GM06990 (cell line): ENCODE results near the gene ITIH3.

ENCODE experiments used
- DNase-seq: peaks from one replicate; pipeline ENCODE4 v3.0.0-alpha.2; 2011; ENCODE audit not compliant: insufficient read length; ENCODE audit errors: extremely low read depth
- H3K27me3 ChIP-seq: replicated peaks from 2 replicates; pipeline ENCODE4 v1.6.0; 2011; ENCODE audit warnings: low read length; ENCODE audit not compliant: control insufficient read depth, insufficient read depth
- H3K36me3 ChIP-seq: 2 replicates; pipeline ENCODE4 v1.5.1; 2011; ENCODE audit warnings: low read length; ENCODE audit not compliant: control insufficient read depth, insufficient read depth
- H3K4me3 ChIP-seq: replicated peaks from 2 replicates; pipeline ENCODE4 v1.5.1; 2011; ENCODE audit warnings: low read depth, mild to moderate bottlenecking, control low read depth, low read length
- CTCF ChIP-seq: IDR thresholded peaks from 2 replicates; pipeline ENCODE4 v1.5.1; 2011; ENCODE audit warnings: low read length, control low read depth, mild to moderate bottlenecking, inconsistent platforms; ENCODE audit not compliant: insufficient read depth, poor library complexity, severe bottlenecking

Gene ITIH3

GRCh38 chr3:52795298-52795900, 803 bp downstream of the ITIH3 start:
- no peak for DNase-seq
- Histone ChIP-seq H3K36me3 (no peaks in the 10 kb centered on the region), H3K27me3 (no peaks in the 10 kb centered on the region; the same call in 1 of the 2 replicates), H3K4me3 (no peak overlapping the region)
- no peak for TF ChIP-seq CTCF

DNA sequence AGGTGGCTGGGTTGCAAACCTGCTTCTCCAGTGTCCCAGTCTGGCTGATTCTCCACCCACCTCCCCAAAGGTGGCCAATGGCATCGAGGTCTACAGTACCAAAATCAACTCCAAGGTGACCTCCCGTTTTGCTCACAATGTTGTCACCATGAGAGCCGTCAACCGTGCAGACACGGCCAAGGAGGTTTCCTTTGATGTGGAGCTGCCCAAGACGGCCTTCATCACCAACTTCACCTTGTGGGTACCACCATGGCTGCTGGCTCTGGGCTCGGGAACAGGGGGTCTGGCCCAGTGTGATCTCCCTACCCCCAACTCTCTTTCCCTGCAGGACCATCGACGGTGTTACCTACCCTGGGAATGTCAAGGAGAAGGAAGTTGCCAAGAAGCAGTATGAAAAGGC, 1.8 kb downstream of the ITIH3 start:
- no peak for DNase-seq
- no peaks in the 10 kb centered on the region for H3K36me3 ChIP-seq
- TF ChIP-seq CTCF, result no peak
- no peaks in the 10 kb centered on the region; the same call in 1 of the 2 replicates for H3K27me3 ChIP-seq
- H3K4me3 ChIP-seq, result no peak overlapping the region

DNA sequence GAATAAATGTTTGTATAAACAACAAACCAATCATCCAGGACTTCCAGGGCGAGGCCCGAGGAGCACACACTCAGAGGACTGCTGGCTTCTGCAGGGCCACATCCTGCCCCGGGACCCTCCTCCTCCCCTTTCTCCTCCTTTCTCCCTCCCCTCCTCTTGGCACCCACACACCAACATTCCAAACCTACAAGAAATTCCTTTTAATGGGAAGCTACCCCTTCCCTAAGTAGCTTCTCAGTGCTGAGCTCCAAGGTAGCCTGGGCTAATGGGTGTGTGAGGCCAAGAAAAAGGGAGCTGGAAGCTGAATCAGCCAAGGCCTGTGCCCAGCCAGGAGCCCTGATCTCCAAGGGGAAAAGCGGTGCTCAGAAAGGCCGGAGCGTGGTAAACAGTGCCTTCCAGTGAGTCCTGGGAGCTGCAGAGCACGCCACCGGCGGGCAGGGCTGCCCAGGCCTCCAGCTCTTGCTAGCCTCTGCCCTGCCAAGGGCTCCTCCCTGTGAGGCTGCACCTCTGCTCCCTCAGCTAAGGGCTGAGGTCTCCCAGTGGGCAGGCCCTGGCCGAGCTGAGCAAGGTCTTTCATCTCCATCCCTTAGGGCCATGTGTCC, 3.9 kb downstream of the ITIH3 start:
- Histone ChIP-seq H3K4me3 (no peak overlapping the region), H3K27me3 (no peaks in the 10 kb centered on the region), H3K36me3 (no peaks in the 10 kb centered on the region)
- no peak for DNase-seq
- TF ChIP-seq CTCF, result no peak

DNA sequence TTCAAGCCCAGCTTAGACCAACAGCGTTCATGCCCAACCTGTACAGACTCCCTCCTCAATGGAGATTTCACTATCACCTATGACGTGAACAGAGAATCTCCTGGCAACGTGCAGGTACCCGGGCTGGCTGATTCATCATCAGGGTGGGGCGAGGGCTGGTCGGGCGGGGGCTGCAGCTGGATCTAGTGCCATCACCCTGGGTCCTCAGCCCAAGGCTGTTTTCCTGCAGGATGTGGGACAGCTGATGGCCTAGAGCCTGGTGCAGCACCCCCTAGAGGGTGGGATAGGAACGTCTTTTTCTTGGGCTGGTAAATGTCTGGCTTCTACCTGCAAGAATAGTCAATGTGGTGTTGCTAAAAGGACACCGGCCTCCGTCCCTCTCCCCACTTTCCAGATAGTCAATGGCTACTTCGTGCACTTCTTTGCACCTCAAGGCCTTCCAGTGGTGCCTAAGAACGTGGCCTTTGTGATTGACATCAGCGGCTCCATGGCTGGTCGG, 4.4 kb downstream of the ITIH3 start:
- H3K4me3 ChIP-seq, result no peak overlapping the region
- no peaks in the 10 kb centered on the region for H3K27me3 ChIP-seq
- H3K36me3 ChIP-seq, result no peaks in the 10 kb centered on the region
- peak; percentile 73 for TF ChIP-seq CTCF
- DNase-seq, result no peak

- no peak for DNase-seq
- no peak overlapping the region for H3K4me3 ChIP-seq
- no peaks in the 10 kb centered on the region for H3K27me3 ChIP-seq
- TF ChIP-seq CTCF, result no peak
- H3K36me3 ChIP-seq, result no peaks in the 10 kb centered on the region
Measured at GRCh38 chr3:52800079-52800478, 5.5 kb downstream of the ITIH3 start.
